Tibial artery (tissue), 4 donors: ENCODE data around the gene FNIP1.

Source experiments
- DNase-seq, 2 donors: peaks; one replicate each; pipeline ENCODE4 v3.0.0-alpha.2; 2019
- H3K27ac ChIP-seq, 2 donors: fragments of 200-600 bp; sonication (generic) in 1 of 2; 1 replicate in 1 of 2; 2 replicates in 1 of 2; pipeline ENCODE4 v1.5.1; 2018 to 2019; ENCODE audit warnings: mild to moderate bottlenecking in 1 of 2
- H3K27me3 ChIP-seq, 2 donors: fragments of 200-600 bp; sonication (generic) in 1 of 2; one replicate each; pipeline versions ENCODE4 v1.5.1 to v1.6.0; 2016 to 2019
- H3K36me3 ChIP-seq, 3 donors: fragments of 200-600 bp; sonication (generic) in 2 of 3; one replicate each; pipeline ENCODE4 v1.5.1; 2016 to 2019; ENCODE audit warnings: mild to moderate bottlenecking in 2 of 3
- H3K4me1 ChIP-seq, 4 donors: fragments of 200-600 bp; sonication (generic) in 2 of 4; 1 replicate in 3 of 4; 2 replicates in 1 of 4; pipeline ENCODE4 v1.5.1; 2016 to 2019
- H3K4me3 ChIP-seq, 2 donors: fragments of 200-600 bp; sonication (generic) in 1 of 2; 1 replicate in 1 of 2; 2 replicates in 1 of 2; pipeline ENCODE4 v1.5.1; 2018 to 2019; ENCODE audit warnings: mild to moderate bottlenecking in 2 of 2
- H3K9me3 ChIP-seq, 3 donors: fragments of 200-600 bp; sonication (generic) in 1 of 3; one replicate each; pipeline ENCODE4 v1.5.1; 2016 to 2019
- intact Hi-C: fragments of 100-400 bp; cut with DNase I; formaldehyde crosslinking; loops from one replicate; pipeline ENCODE4 v1.15.0; 2023; ENCODE audit warnings: low total_unique reads
- TF ChIP-seq, protein P1 (sequence below), 2 experiments: fragments of 200-600 bp in 1 of 2; fragments of 450-650 bp in 1 of 2; IDR thresholded peaks; one replicate each; pipeline ENCODE4 v1.5.1; 2017 to 2019; ENCODE audit warnings: antibody characterized with exemption in 2 of 2, mild to moderate bottlenecking in 1 of 2, moderate library complexity in 1 of 2

The FNIP1 gene

DNA sequence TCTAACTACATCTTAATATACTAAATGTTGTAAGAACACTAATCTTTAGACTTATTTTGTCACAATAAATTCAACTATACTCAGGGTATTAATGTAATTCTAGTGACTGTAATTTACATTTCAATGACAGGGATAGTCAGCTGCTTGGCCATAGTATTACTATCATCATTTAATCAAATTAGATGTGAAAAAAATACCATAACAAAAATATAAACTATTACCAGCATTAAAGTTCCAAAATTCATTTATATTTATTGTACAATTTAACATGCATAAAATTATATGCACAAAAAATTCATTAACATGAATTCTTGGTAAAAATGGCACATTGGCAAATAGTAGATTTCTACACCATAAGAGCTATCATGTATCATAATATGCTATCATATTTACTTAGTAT is 28.9 kb downstream of the FNIP1 start:
- Histone ChIP-seq H3K9me3 (no peaks in the 10 kb centered on the region), H3K27ac (no peak overlapping the region), H3K36me3 (peaks cover 0 to 8% (median 0%) of the 10 kb centered on the region in 3 donors), H3K4me1 (peaks cover 0 to 63% (median 15%) of the 10 kb centered on the region in 4 donors), H3K4me3 (no peak overlapping the region), H3K27me3 (no peaks in the 10 kb centered on the region)
- intact Hi-C loops, result no loop called here
- no peak for DNase-seq
- TF ChIP-seq, protein P1, sequence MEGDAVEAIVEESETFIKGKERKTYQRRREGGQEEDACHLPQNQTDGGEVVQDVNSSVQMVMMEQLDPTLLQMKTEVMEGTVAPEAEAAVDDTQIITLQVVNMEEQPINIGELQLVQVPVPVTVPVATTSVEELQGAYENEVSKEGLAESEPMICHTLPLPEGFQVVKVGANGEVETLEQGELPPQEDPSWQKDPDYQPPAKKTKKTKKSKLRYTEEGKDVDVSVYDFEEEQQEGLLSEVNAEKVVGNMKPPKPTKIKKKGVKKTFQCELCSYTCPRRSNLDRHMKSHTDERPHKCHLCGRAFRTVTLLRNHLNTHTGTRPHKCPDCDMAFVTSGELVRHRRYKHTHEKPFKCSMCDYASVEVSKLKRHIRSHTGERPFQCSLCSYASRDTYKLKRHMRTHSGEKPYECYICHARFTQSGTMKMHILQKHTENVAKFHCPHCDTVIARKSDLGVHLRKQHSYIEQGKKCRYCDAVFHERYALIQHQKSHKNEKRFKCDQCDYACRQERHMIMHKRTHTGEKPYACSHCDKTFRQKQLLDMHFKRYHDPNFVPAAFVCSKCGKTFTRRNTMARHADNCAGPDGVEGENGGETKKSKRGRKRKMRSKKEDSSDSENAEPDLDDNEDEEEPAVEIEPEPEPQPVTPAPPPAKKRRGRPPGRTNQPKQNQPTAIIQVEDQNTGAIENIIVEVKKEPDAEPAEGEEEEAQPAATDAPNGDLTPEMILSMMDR (IDR thresholded peaks at IDR 0.05), result no peak

DNA sequence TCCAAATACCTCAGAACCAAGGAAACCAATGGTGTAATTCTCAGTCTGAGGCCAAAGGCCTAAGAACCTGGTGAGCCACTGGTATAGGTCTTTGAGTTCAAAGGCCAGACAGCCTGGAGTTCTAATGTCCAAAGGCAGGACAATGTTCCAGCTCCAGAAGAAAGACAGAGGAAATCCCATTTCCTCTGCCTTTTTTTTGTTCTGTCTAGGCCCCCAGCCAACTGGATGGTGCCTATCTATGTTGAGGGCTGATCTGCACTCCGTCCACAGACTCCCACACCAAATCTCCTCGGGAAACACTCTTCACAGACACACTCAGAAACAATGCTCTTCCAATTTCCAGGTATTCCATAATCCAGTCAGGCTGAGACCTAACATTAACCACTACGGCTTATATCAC is 30.1 kb downstream of the FNIP1 start:
- intact Hi-C loops, result no loop called here
- Histone ChIP-seq H3K27me3 (no peaks in the 10 kb centered on the region), H3K9me3 (no peaks in the 10 kb centered on the region), H3K36me3 (peaks cover 0 to 8% (median 0%) of the 10 kb centered on the region in 3 donors), H3K27ac (no peak overlapping the region), H3K4me1 (peaks cover 0 to 56% (median 14%) of the 10 kb centered on the region in 4 donors), H3K4me3 (no peak overlapping the region)
- TF ChIP-seq, protein P1 (IDR thresholded peaks at IDR 0.05), result no peak
- DNase-seq, result no peak

DNA sequence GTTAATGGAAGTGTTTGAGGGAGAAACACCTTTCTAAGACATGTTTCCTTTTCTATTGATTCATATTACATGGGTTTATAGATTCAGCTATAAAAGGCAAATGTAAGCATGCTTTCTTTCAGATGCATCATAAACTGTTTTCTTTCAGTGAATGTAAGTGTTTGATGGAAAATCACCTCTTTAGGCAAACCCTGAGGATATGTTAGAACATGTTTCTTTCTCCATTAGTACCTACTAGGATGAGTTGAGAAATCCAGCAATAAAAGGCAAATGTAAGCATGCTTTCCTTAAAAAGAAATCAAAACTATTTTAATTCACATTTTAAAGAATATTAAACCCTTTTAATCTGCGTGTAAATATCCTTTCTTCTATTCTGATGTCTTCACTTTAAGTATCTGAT is 31.6 kb downstream of the FNIP1 start:
- intact Hi-C loops, result no loop called here
- no peak overlapping the region for H3K27ac ChIP-seq
- H3K27me3 ChIP-seq, result no peaks in the 10 kb centered on the region
- H3K36me3 ChIP-seq, result peaks cover 0 to 8% (median 0%) of the 10 kb centered on the region in 3 donors
- TF ChIP-seq, protein P1 (IDR thresholded peaks at IDR 0.05), result no peak
- DNase-seq, result no peak
- no peak overlapping the region for H3K4me3 ChIP-seq
- H3K9me3 ChIP-seq, result no peaks in the 10 kb centered on the region
- peaks cover 0 to 50% (median 7%) of the 10 kb centered on the region in 4 donors for H3K4me1 ChIP-seq

DNA sequence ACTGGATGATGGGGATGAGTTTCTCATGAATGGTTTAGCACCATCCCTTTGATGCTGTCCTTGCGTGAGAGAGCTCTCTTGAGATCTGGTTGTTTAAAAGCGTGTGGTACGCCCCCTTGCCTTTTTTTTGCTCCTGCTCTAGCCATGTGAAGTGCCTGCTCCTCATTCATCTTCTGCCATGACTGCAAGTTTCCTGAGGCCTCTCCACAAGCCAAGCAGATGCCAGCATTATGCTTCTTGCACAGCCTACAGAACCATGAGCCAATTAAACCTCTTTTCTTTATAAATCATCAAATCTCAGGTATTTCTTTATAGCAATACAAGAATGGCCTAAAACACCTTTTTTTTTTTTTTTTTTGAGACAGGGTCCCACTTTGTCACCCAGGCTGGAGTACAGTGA is 32.8 kb downstream of the FNIP1 start:
- TF ChIP-seq, protein P1 (IDR thresholded peaks at IDR 0.05), result no peak
- H3K9me3 ChIP-seq, result no peaks in the 10 kb centered on the region

DNA sequence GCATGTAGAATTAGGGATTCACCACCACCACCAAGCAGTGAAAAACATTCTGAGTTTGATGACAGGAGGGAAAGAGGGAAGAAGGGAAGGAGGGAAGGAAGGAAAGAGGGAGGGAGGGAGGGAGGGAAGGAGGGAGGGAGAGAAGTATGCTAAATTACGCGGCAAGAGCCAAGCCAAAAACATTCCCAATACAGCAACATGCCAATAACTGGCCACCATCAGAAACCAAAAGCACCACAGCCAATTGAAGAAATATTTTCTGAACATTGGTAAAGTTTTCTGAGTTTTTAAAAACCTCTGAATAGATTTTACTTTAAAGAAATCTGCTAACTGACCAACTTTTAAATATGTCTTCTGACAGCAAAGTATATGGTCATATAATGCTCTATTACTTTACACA is 36.0 kb downstream of the FNIP1 start:
- no peaks in the 10 kb centered on the region for H3K27me3 ChIP-seq
- H3K4me3 ChIP-seq, result no peak overlapping the region
- peaks cover 0 to 45% (median 14%) of the 10 kb centered on the region in 4 donors for H3K4me1 ChIP-seq
- H3K27ac ChIP-seq, result no peak overlapping the region
- no peak for DNase-seq
- TF ChIP-seq, protein P1 (IDR thresholded peaks at IDR 0.05), result no peak
- H3K9me3 ChIP-seq, result no peaks in the 10 kb centered on the region
- intact Hi-C loops, result no loop called here
- H3K36me3 ChIP-seq, result peaks cover 0 to 8% (median 0%) of the 10 kb centered on the region in 3 donors

More for the DNA sequence above, 32.8 kb downstream of the FNIP1 start:
- Histone ChIP-seq H3K4me1 (peaks cover 0 to 38% (median 1%) of the 10 kb centered on the region in 4 donors), H3K27ac (no peak overlapping the region), H3K27me3 (no peaks in the 10 kb centered on the region), H3K4me3 (no peak overlapping the region), H3K36me3 (peaks cover 0 to 8% (median 0%) of the 10 kb centered on the region in 3 donors)
- intact Hi-C loops, result no loop called here
- DNase-seq, result no peak

DNA sequence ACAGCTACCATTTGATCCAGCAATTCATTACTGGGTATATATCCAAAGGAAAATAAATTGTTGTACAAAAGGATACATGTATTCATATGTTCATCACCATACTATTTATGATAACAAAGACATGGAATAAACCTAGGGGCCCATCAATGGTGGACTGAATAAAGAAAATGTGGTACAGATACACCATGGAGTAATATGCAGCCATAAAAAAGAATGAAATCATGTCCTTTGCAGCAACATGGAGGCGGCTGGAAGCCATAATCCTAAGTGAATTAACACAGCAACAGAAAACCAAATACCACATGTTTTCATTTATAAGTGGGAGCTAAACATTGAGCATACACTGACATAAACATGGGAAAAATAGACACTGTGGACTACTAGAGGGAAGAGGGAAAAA is 37.1 kb downstream of the FNIP1 start:
- no peaks in the 10 kb centered on the region for H3K27me3 ChIP-seq
- TF ChIP-seq, protein P1 (IDR thresholded peaks at IDR 0.05), result no peak
- no peak overlapping the region for H3K4me3 ChIP-seq
- H3K36me3 ChIP-seq, result peaks cover 0 to 8% (median 0%) of the 10 kb centered on the region in 3 donors
- peaks cover 0 to 41% (median 14%) of the 10 kb centered on the region in 4 donors for H3K4me1 ChIP-seq
- DNase-seq, result no peak
- H3K27ac ChIP-seq, result no peak overlapping the region
- intact Hi-C loops, result no loop called here
- no peaks in the 10 kb centered on the region for H3K9me3 ChIP-seq
